Common myeloid progenitor, CD34-positive (primary cell): Measurements from ENCODE around the gene GDF10.
A peak's percentile ranks its signal among the peaks of the same experiment; 100 is the strongest.

Experiments
- CTCF ChIA-PET: fragments of 350-600 bp; sonication (Branson Sonifier 250); formaldehyde crosslinking; loops from one replicate; lab custom pipeline; 2021; ENCODE audit warnings: antibody characterized with exemption; lab: Charles Lee
- POLR2A ChIA-PET: fragments of 350-600 bp; sonication (Branson Sonifier 250); formaldehyde crosslinking; loops from one replicate; lab custom pipeline; 2021; ENCODE audit warnings: antibody characterized with exemption; lab: Charles Lee
- DNase-seq, 3 donors: peaks; one replicate each; pipeline versions ENCODE4 v3.0.0 to v3.0.0-alpha.2; 2013
- H3K27ac ChIP-seq, 2 experiments: 1 replicate in 1 of 2; 2 replicates in 1 of 2; pipeline ENCODE4 v1.7.0; 2013; ENCODE audit warnings: inconsistent platforms in 2 of 2, low read length in 2 of 2, mild to moderate bottlenecking in 2 of 2, low read depth in 1 of 2, moderate library complexity in 1 of 2; ENCODE audit not compliant: severe bottlenecking in 2 of 2, insufficient read depth in 1 of 2, poor library complexity in 1 of 2
- H3K27me3 ChIP-seq, 5 experiments: replicated peaks in 2 of 5; 1 replicate in 3 of 5; 2 replicates in 2 of 5; pipeline versions ENCODE4 v1.6.1 to v1.7.0; 2013; ENCODE audit warnings: low read length in 4 of 5, mild to moderate bottlenecking in 2 of 5, moderate library complexity in 2 of 5, inconsistent platforms in 1 of 5; ENCODE audit not compliant: insufficient read depth in 5 of 5, control insufficient read depth in 4 of 5
- H3K36me3 ChIP-seq, 4 experiments: 1 replicate in 2 of 4; 2 replicates in 2 of 4; pipeline versions ENCODE4 v1.6.1 to v1.7.0; 2013; ENCODE audit warnings: low read length in 3 of 4, control low read depth in 1 of 4, mild to moderate bottlenecking in 1 of 4; ENCODE audit not compliant: control insufficient read depth in 4 of 4, insufficient read depth in 4 of 4
- H3K4me1 ChIP-seq, 4 experiments: 1 replicate in 3 of 4; 2 replicates in 1 of 4; pipeline versions ENCODE4 v1.6.1 to v1.7.1; 2013; ENCODE audit warnings: low read length in 3 of 4, mild to moderate bottlenecking in 3 of 4, control low read depth in 1 of 4, inconsistent platforms in 1 of 4, moderate library complexity in 1 of 4; ENCODE audit not compliant: control insufficient read depth in 4 of 4, insufficient read depth in 4 of 4; ENCODE audit errors: control extremely low read depth in 1 of 4
- H3K4me3 ChIP-seq, 7 experiments: 1 replicate in 4 of 7; 2 replicates in 3 of 7; pipeline versions ENCODE4 v1.5.1 to v1.7.0; 2013; ENCODE audit warnings: mild to moderate bottlenecking in 7 of 7, low read length in 6 of 7, moderate library complexity in 6 of 7, inconsistent platforms in 2 of 7, low read depth in 2 of 7, control low read depth in 1 of 7; ENCODE audit not compliant: insufficient read depth in 4 of 7, control insufficient read depth in 1 of 7; ENCODE audit errors: extremely low read depth in 1 of 7
- H3K9me3 ChIP-seq, 5 experiments: 1 replicate in 4 of 5; 2 replicates in 1 of 5; pipeline versions ENCODE4 v1.6.1 to v1.7.1; 2013; ENCODE audit warnings: low read length in 4 of 5, mild to moderate bottlenecking in 2 of 5, inconsistent platforms in 1 of 5, low read depth in 1 of 5, moderate library complexity in 1 of 5; ENCODE audit not compliant: control insufficient read depth in 4 of 5, insufficient read depth in 2 of 5; ENCODE audit errors: control extremely low read depth in 1 of 5
- WGBS: methylation state at CpG from one replicate; pipeline ENCODE4 v1.1.5; 2013; ENCODE audit not compliant: insufficient coverage; 5-methylcytosine and 5-hydroxymethylcytosine counted together

Gene GDF10

DNA sequence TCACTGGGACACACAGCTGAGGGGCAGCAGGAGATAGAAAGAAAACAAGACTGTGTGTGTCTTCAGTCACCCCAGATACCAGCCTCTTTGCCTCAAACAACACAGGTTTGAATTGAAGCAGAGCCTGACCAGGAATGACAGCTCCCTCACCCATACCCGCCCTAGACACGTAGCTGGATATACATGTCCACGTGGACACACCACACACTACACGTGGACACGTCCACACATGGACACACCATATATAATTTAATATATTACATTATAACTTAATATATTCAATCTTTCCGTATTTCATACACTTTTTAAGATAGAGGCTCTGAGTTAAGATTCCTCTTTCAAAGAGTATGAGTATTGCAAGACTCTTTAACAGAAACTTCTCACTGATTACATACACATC lies 33.5 kb downstream of the GDF10 start:
- CTCF ChIA-PET = no interaction called here
- Histone ChIP-seq H3K4me1 (no peaks in the 10 kb centered on the region), H3K27ac (no peak overlapping the region), H3K9me3 (no peaks in the 10 kb centered on the region), H3K27me3 (peaks cover 0 to 4% (median 0%) of the 10 kb centered on the region in 5 experiments), H3K4me3 (no peak overlapping the region), H3K36me3 (no peaks in the 10 kb centered on the region)
- POLR2A ChIA-PET = no interaction called here
- no peak for DNase-seq
- no CpG with 5 or more reads among the region's 6 CpGs for WGBS

DNA sequence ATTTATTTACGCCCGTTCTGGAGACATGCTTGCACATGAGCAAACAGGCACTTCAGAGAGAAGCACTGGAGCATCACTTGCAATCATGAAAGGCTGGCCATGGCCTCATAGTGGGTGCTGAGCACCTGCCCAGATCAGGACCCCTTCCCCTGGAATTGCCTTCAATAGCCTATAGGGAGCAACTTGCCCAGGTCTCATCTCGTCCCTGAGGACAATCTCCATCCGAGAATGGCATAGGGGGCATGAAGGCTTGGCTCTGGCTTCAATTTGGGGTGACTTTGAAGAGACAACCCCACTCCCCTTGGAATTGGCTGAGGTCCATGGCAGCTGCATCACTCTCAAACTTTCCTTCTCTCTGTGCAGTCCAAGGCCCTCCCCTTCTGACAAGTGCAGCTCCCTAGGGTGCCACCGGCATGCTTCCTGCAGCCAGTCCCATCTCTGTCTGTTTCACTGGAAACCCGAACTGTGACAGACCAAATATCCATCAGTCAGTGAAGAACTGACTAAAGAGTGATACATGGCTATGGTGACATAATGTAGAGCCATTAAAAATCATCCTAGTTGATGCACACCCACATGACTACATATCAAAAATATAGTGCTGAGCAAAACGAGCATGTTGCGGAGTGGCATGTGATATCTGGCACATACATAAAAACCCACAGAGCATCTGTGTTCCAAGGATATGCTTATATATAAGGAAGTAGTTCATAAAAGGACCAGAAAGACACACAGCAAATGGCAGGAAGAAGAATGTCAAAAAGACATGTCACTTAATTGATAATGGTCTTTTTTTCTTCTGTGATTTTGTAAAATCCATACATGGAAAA lies 34.7 kb downstream of the GDF10 start:
- 100% methylated on average over 5 of the region's 8 CpGs for WGBS
- DNase-seq = peak; percentile 8 to 73 (median 53)
- POLR2A ChIA-PET = no interaction called here

DNA sequence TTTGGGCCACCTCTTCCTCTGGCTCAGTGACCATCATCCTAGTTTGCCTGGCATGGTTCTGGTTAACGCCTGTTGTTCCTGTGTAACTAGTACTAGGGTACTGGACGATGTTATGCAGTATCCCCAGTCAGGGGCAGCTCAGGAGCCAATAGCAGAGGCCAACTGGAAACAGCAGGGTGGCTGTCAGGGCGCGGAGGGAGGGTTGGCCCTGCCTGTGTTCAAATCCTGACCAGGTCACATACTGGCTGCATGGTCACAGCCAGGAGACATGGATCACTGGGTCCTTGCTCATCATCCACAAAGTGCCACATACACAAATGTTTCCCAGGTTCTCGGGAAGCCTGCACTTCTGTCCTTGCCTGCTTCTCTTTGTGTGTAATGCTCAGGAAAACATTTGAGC lies 35.9 kb downstream of the GDF10 start:
- Histone ChIP-seq H3K27me3 (peaks cover 0 to 3% (median 0%) of the 10 kb centered on the region in 5 experiments), H3K36me3 (no peaks in the 10 kb centered on the region), H3K27ac (no peak overlapping the region), H3K4me3 (no peak overlapping the region), H3K9me3 (no peaks in the 10 kb centered on the region), H3K4me1 (peaks cover 0 to 11% (median 10%) of the 10 kb centered on the region in 4 experiments)
- ChIA-PET CTCF (no interaction called here), POLR2A (no interaction called here)
- no peak for DNase-seq
- WGBS = 94% methylated on average over 5 of the region's 5 CpGs

More for the DNA sequence above, 34.7 kb downstream of the GDF10 start:
- peaks cover 0 to 3% (median 2%) of the 10 kb centered on the region in 4 experiments for H3K4me1 ChIP-seq
- CTCF ChIA-PET = no interaction called here
- H3K9me3 ChIP-seq = no peaks in the 10 kb centered on the region
- peaks cover 0 to 4% (median 0%) of the 10 kb centered on the region in 5 experiments for H3K27me3 ChIP-seq
- no peaks in the 10 kb centered on the region for H3K36me3 ChIP-seq
- no peak overlapping the region for H3K4me3 ChIP-seq
- H3K27ac ChIP-seq = no peak overlapping the region

DNA sequence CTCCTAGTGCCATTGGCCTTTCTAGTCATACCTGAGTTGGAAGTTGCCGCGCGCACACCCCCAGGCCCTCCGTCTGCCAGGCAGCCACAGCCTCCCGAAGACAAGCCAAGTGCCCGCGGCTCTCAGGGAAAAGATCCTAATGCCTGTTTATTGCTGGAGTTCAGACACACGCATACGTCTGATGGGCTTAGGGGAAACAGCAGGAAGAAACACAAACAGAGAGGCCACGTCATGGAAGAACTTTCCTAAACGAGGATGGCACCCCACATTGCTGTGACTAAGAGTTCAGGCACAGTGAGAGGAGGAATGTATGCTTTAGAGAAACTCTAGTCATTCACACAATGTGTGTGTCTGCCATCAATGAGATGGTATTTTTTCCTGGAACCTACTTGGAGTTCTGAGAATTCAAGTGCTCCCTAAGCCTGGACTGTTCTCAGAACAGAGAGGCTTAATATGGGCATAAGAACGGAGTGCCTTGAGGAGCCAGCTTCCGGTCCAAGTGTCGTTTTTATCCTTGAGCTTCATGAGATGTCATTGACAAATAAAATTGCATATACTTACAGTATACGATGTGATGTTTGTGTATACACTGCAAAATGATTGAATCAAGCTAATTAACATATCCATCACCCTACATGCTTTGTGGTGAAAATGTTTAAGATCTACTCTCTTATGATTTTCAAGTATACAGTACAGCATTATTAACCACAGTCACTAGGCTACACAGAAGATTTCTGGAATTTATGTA lies 36.6 kb downstream of the GDF10 start:
- peaks cover 0 to 3% (median 0%) of the 10 kb centered on the region in 5 experiments for H3K27me3 ChIP-seq
- H3K9me3 ChIP-seq = no peaks in the 10 kb centered on the region
- no peak overlapping the region for H3K27ac ChIP-seq
- no peak overlapping the region for H3K4me3 ChIP-seq
- 95% methylated on average over 11 of the region's 15 CpGs for WGBS
- ChIA-PET CTCF (no interaction called here), POLR2A (no interaction called here)
- peaks cover 0 to 11% (median 10%) of the 10 kb centered on the region in 4 experiments for H3K4me1 ChIP-seq
- no peak for DNase-seq
- no peaks in the 10 kb centered on the region for H3K36me3 ChIP-seq

DNA sequence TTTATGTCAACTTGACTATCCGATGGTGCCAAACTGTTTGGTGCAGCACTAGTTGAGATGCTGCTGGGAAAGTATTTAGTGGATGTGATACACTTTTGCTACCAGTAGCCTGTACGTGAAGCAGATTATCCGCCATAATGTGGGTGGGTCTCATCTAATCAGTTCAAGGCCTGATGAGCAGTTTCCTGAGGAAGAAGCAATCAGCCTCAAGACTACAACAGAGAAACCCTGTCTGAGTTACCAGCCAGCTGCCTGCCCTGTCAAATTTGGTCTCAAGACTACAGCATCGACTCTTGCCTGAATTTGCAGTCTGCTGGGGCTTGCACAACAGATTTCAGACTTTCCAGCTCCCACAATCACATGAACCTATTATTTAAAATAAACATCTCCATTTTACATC lies 37.3 kb downstream of the GDF10 start:
- peak in 2 of 3 donors; percentile 14 to 21 for DNase-seq
- no peak overlapping the region for H3K4me3 ChIP-seq
- ChIA-PET POLR2A (no interaction called here), CTCF (no interaction called here)
- H3K9me3 ChIP-seq = no peaks in the 10 kb centered on the region
- 93% methylated on average over 3 of the region's 4 CpGs for WGBS
- H3K27ac ChIP-seq = no peak overlapping the region
- H3K36me3 ChIP-seq = no peaks in the 10 kb centered on the region
- peaks cover 0 to 3% (median 0%) of the 10 kb centered on the region in 5 experiments for H3K27me3 ChIP-seq
- H3K4me1 ChIP-seq = peaks cover 0 to 11% (median 10%) of the 10 kb centered on the region in 4 experiments

DNA sequence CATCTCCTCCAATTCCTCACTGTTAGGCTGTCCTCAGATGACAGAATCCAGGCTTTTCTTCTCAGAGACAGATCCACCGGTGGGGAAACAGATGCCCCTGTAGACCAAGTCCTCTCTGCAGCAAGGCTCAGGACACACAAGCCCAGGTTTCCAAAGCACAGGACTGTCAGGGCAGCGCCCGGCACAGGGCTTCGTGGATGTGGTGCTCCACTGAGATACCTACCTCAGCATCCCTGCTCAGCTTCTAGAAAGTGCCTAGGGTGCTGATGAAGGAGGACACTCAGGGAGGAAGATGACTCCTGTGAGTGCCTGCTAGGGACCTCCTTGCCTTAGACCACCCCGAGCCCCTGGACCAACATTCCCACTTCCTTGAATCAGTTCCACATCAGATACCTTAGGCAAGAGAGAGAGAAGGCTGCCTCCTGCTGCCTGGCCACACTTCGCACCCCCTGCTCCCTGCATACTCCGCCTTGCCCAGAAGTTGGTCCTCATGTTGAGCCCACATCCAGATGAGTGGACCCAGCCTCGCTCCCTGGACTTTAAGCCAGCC lies 39.3 kb downstream of the GDF10 start:
- Histone ChIP-seq H3K36me3 (no peaks in the 10 kb centered on the region), H3K4me3 (no peak overlapping the region), H3K9me3 (no peaks in the 10 kb centered on the region), H3K27ac (no peak overlapping the region), H3K4me1 (peaks cover 0 to 11% (median 10%) of the 10 kb centered on the region in 4 experiments), H3K27me3 (peaks cover 0 to 3% (median 0%) of the 10 kb centered on the region in 5 experiments)
- no peak for DNase-seq
- WGBS = 95% methylated on average over 7 of the region's 8 CpGs
- ChIA-PET POLR2A (no interaction called here), CTCF (interaction anchor here (1.7 kb wide), 1 partner anchor 16 kb away, joined by 6 read pairs; no protein-coding TSS in a partner anchor)
